PC-9 (cell line): ENCODE measurements around the gene BCAS2. TPM values are rescaled to one million over a fixed set of nuclear protein-coding genes. Genes with fewer than 3 reads are reported as not detected.
A peak's percentile ranks its signal among the peaks of the same experiment; 100 is the strongest.

Experiments used
- Bru-seq: library from RNA; stranded (reverse); fragments of 400-500 nt; gene quantifications from one replicate; lab custom pipeline; 2021; lab: Mats Ljungman, UMichigan
- BruChase-seq, 2 experiments: library from RNA; stranded (reverse); fragments of 400-500 nt; gene quantifications; one replicate each; lab custom pipeline; 2021; lab: Mats Ljungman, UMichigan
- BruUV-seq: library from RNA; stranded (reverse); fragments of 400-500 nt; replicated peaks from 2 replicates; lab custom pipeline; 2021; lab: Mats Ljungman, UMichigan
- CTCF ChIA-PET: fragments of 300-600 bp; sonication (Branson Sonifier 250); formaldehyde crosslinking; loops from one replicate; lab custom pipeline; 2022; ENCODE audit warnings: antibody characterized with exemption; lab: Charles Lee
- POLR2A ChIA-PET: fragments of 300-600 bp; sonication (Branson Sonifier 250); formaldehyde crosslinking; loops from one replicate; lab custom pipeline; 2022; ENCODE audit warnings: antibody characterized with exemption; ENCODE audit not compliant: unreplicated experiment; lab: Charles Lee
- DNase-seq, 2 experiments: peaks; one replicate each; pipeline versions ENCODE4 v3.0.0 to v3.0.0-alpha.2; 2015 to 2022; ENCODE audit warnings: mixed read lengths in 1 of 2
- H2AFZ ChIP-seq: fragments of 200-600 bp; sonication (generic); 2 replicates; pipeline ENCODE4 v1.8.1; 2017; ENCODE audit warnings: antibody characterized with exemption
- H3F3A ChIP-seq: fragments of 200-600 bp; sonication (generic); 2 replicates; pipeline ENCODE4 v1.8.1; 2017; ENCODE audit warnings: antibody characterized with exemption, mild to moderate bottlenecking, low read depth; ENCODE audit not compliant: insufficient read depth
- H3K27ac ChIP-seq: fragments of 200-600 bp; sonication (generic); 2 replicates; pipeline ENCODE4 v1.6.1; 2016; ENCODE audit warnings: mixed run types
- H3K27me3 ChIP-seq: fragments of 200-600 bp; sonication (generic); 2 replicates; pipeline ENCODE4 v1.6.1; 2016; ENCODE audit warnings: low read depth, mixed run types; ENCODE audit not compliant: insufficient read depth
- H3K36me3 ChIP-seq: fragments of 200-600 bp; sonication (generic); 2 replicates; pipeline ENCODE4 v1.6.1; 2016; ENCODE audit warnings: low read depth, mixed run types
- H3K4me1 ChIP-seq: fragments of 200-600 bp; sonication (generic); replicated peaks from 2 replicates; pipeline ENCODE4 v1.6.1; 2016; ENCODE audit warnings: mixed run types; ENCODE audit not compliant: insufficient read depth
- H3K4me2 ChIP-seq: fragments of 200-600 bp; sonication (generic); 2 replicates; pipeline ENCODE4 v1.6.1; 2017; ENCODE audit warnings: mixed run types
- H3K4me3 ChIP-seq: fragments of 200-600 bp; sonication (generic); 2 replicates; pipeline ENCODE4 v1.6.1; 2016; ENCODE audit warnings: mixed run types
- H3K79me2 ChIP-seq: fragments of 200-600 bp; sonication (generic); 2 replicates; pipeline ENCODE4 v1.6.1; 2017; ENCODE audit warnings: low read depth, mixed run types
- H3K9me2 ChIP-seq: fragments of 200-600 bp; sonication (generic); 2 replicates; pipeline ENCODE4 v1.8.1; 2017; ENCODE audit warnings: mild to moderate bottlenecking; ENCODE audit not compliant: insufficient read depth
- H3K9me3 ChIP-seq: fragments of 200-600 bp; sonication (generic); 2 replicates; pipeline ENCODE4 v1.8.1; 2016; ENCODE audit warnings: low read depth; ENCODE audit not compliant: insufficient read depth
- H4K20me1 ChIP-seq: fragments of 200-600 bp; sonication (generic); 2 replicates; pipeline ENCODE4 v1.8.1; 2017; ENCODE audit not compliant: insufficient read depth
- CTCF ChIP-seq: fragments of 200-600 bp; sonication (generic); conservative IDR thresholded peaks from 2 replicates; pipeline ENCODE4 v1.6.1; 2017; ENCODE audit warnings: mixed run types, antibody characterized with exemption, mild to moderate bottlenecking, moderate library complexity
- EZH2 ChIP-seq: fragments of 200-600 bp; sonication (generic); IDR thresholded peaks from 2 replicates; pipeline ENCODE4 v1.8.0; 2017; ENCODE audit warnings: antibody characterized with exemption, low read depth
- intact Hi-C: fragments of 100-400 bp; cut with micrococcal nuclease; formaldehyde crosslinking; loops from one replicate; pipeline ENCODE4 v1.10.0; 2022; ENCODE audit not compliant: unreplicated experiment
- long read RNA-seq: library from polyadenylated mRNA; stranded (forward); transcript quantifications from one replicate; pipeline ENCODE4 v2.0.0, GENCODE V29; 2022
- total RNA-seq: library from RNA; stranded (reverse); gene quantifications from 2 replicates; pipeline ENCODE4 v1.2.3, GENCODE V29; 2021

BCAS2 gene
- total RNA-seq (25.2 and 36.7 TPM in 2 replicates), Bru-seq, nascent RNA (percentile 82 among the genes with signal in this experiment), BruChase-seq, experiment 1, labeled RNA remaining after a 2-hour chase (percentile 71 among the genes with signal in this experiment), BruChase-seq, experiment 2, labeled RNA remaining after a 6-hour chase (percentile 87 among the genes with signal in this experiment)
- long read RNA-seq, transcript BCAS2-201 (7 exons, 1,299 nt) = major isoform, 87 of 106 reads
- long read RNA-seq, partial matches to known transcripts = 11 of 106 reads
- long read RNA-seq, other reads (novel, unspliced or antisense) = 7 of 106 reads

- peaks cover 27% of the 10 kb centered on the region for H3K36me3 ChIP-seq
- peak within 1 kb of the TSS; percentile 68 for H3K4me3 ChIP-seq
- no peaks in the 10 kb centered on the region for H3K9me2 ChIP-seq
- ChIA-PET POLR2A (no interaction called here), CTCF (no interaction called here)
- H3K27me3 ChIP-seq = no peaks in the 10 kb centered on the region
- H3K4me2 ChIP-seq = peak within 1 kb of the TSS; percentile 88
- H3K9me3 ChIP-seq = no peaks in the 10 kb centered on the region
- peaks cover 14% of the 10 kb centered on the region for H3K4me1 ChIP-seq
- peak within 1 kb of the TSS; percentile 99 for H2AFZ ChIP-seq
- peaks cover 36% of the 10 kb centered on the region for H3K79me2 ChIP-seq
- intact Hi-C loops = loop anchor here (2.0 to 5.0 kb wide), 2 partner anchors 71 to 91 kb away; partner anchors contain the start of genes DENND2C and TRIM33
- peak; percentile 92 to 96 for DNase-seq
- H4K20me1 ChIP-seq = no peaks in the 10 kb centered on the region
- peak within 1 kb of the TSS; percentile 68 for H3K27ac ChIP-seq
- BruUV-seq = no TSS peak
- H3F3A ChIP-seq = peaks cover 10% of the 10 kb centered on the region; the same call in 1 of the 2 replicates
- TF ChIP-seq CTCF (no peak), EZH2 (no peak)
These were observed at the start of gene BCAS2 for GRCh38 chr1:114581335-114582287. Gene BCAS2, minus strand, starts transcription at chr1:114581615. Its CDS starts 24 bp downstream, at chr1:114581591.

GRCh38 chr1:114627107-114627506, 45.7 kb upstream of the BCAS2 start:
- BruUV-seq = no TSS peak
- POLR2A ChIA-PET = no interaction called here
- H3K79me2 ChIP-seq = no peaks in the 10 kb centered on the region
- no peaks in the 10 kb centered on the region for H3K4me1 ChIP-seq
- no peak overlapping the region for H3K4me3 ChIP-seq
- no peaks in the 10 kb centered on the region for H3K9me3 ChIP-seq
- no peaks in the 10 kb centered on the region for H4K20me1 ChIP-seq
- no peaks in the 10 kb centered on the region for H3K27me3 ChIP-seq
- no peaks in the 10 kb centered on the region for H3K36me3 ChIP-seq
- no peaks in the 10 kb centered on the region for H3F3A ChIP-seq
- no peak for DNase-seq
- intact Hi-C loops = no loop called here
- TF ChIP-seq CTCF = no peak
- TF ChIP-seq EZH2 = no peak
- no peak overlapping the region for H3K4me2 ChIP-seq
- no peaks in the 10 kb centered on the region for H3K9me2 ChIP-seq
- CTCF ChIA-PET = no interaction called here
- no peak overlapping the region for H3K27ac ChIP-seq
- H2AFZ ChIP-seq = no peak overlapping the region

GRCh38 chr1:114623364-114623763, 41.9 kb upstream of the BCAS2 start:
- H3K27me3 ChIP-seq = no peaks in the 10 kb centered on the region
- no peaks in the 10 kb centered on the region for H3K4me1 ChIP-seq
- TF ChIP-seq CTCF = no peak
- TF ChIP-seq EZH2 = no peak
- no peak overlapping the region for H3K27ac ChIP-seq
- DNase-seq = no peak
- no TSS peak for BruUV-seq
- POLR2A ChIA-PET = no interaction called here
- H4K20me1 ChIP-seq = no peaks in the 10 kb centered on the region
- H3K4me2 ChIP-seq = no peak overlapping the region
- H3K79me2 ChIP-seq = no peaks in the 10 kb centered on the region
- no peak overlapping the region for H3K4me3 ChIP-seq
- CTCF ChIA-PET = no interaction called here
- intact Hi-C loops = no loop called here
- no peaks in the 10 kb centered on the region for H3F3A ChIP-seq
- no peaks in the 10 kb centered on the region for H3K9me2 ChIP-seq
- H2AFZ ChIP-seq = no peak overlapping the region
- no peaks in the 10 kb centered on the region for H3K36me3 ChIP-seq
- H3K9me3 ChIP-seq = no peaks in the 10 kb centered on the region
